GM19099 (cell line): Measurements from ENCODE around the gene SYCP2.

ENCODE experiments used
- POLR2A ChIP-seq: IDR thresholded peaks from 3 replicates; pipeline ENCODE4 v1.6.1; 2011; ENCODE audit warnings: low read depth; ENCODE audit not compliant: insufficient read length; ENCODE audit errors: extremely low read depth

The SYCP2 gene

GRCh38 chr20:59933296-59933848, at the start of gene SYCP2:
SYCP2 (minus strand) TSS chr20:59933637; CDS start chr20:59922413, 11,224 bp downstream.
- TF ChIP-seq POLR2A = no peak

- TF ChIP-seq POLR2A = no peak
These were observed 49.6 kb upstream of the SYCP2 start for GRCh38 chr20:59983076-59983475.

- TF ChIP-seq POLR2A = no peak
These were observed 43.6 kb upstream of the SYCP2 start for GRCh38 chr20:59977086-59977485.

GRCh38 chr20:59976156-59976782, 42.8 kb upstream of the SYCP2 start:
- no peak for TF ChIP-seq POLR2A

GRCh38 chr20:59972037-59972801, 38.8 kb upstream of the SYCP2 start:
- TF ChIP-seq POLR2A = no peak

GRCh38 chr20:59971428-59971827, 38.0 kb upstream of the SYCP2 start:
- no peak for TF ChIP-seq POLR2A

GRCh38 chr20:59966428-59966827, 33.0 kb upstream of the SYCP2 start:
- no peak for TF ChIP-seq POLR2A

- TF ChIP-seq POLR2A = no peak
These were observed 28.7 kb upstream of the SYCP2 start for GRCh38 chr20:59962155-59962554.

GRCh38 chr20:59961423-59961822, 28.0 kb upstream of the SYCP2 start:
- TF ChIP-seq POLR2A = no peak

- TF ChIP-seq POLR2A = no peak
These were observed 25.2 kb upstream of the SYCP2 start for GRCh38 chr20:59958626-59959025.

- no peak for TF ChIP-seq POLR2A
These were observed 24.7 kb upstream of the SYCP2 start, which contains the start of gene CDH26 for GRCh38 chr20:59958123-59958522. CDH26 (plus strand) TSS chr20:59958423; CDS start chr20:59958727, 304 bp downstream.

GRCh38 chr20:59955131-59955796, 21.8 kb upstream of the SYCP2 start:
- TF ChIP-seq POLR2A = no peak

- no peak for TF ChIP-seq POLR2A
These were observed 21.3 kb upstream of the SYCP2 start for GRCh38 chr20:59954718-59955117.

- TF ChIP-seq POLR2A = no peak
These were observed 16.5 kb upstream of the SYCP2 start for GRCh38 chr20:59949911-59950310.
